Skeletal muscle satellite cell (primary cell): Measurements from ENCODE around the gene RASSF8.
A peak's percentile ranks its signal among the peaks of the same experiment; 100 is the strongest.

Experiments used
- H3K27me3 ChIP-seq: 2 replicates; pipeline ENCODE4 v1.7.0; 2013; ENCODE audit warnings: low read length; ENCODE audit not compliant: control insufficient read depth, insufficient read depth
- H3K36me3 ChIP-seq: 2 replicates; pipeline ENCODE4 v1.7.0; 2013; ENCODE audit warnings: mild to moderate bottlenecking, control low read depth, low read length; ENCODE audit not compliant: insufficient read depth
- H3K4me1 ChIP-seq: 2 replicates; pipeline ENCODE4 v1.7.0; 2013; ENCODE audit warnings: low read length; ENCODE audit not compliant: control insufficient read depth, insufficient read depth
- H3K4me2 ChIP-seq: 2 replicates; pipeline ENCODE4 v1.7.0; 2013; ENCODE audit warnings: mild to moderate bottlenecking, low read length
- H3K4me3 ChIP-seq: 2 replicates; pipeline ENCODE4 v1.7.0; 2013; ENCODE audit warnings: low read length
- H3K9ac ChIP-seq: 2 replicates; pipeline ENCODE4 v1.7.0; 2013; ENCODE audit warnings: mild to moderate bottlenecking, low read depth, low read length, moderate library complexity
- H3K9me3 ChIP-seq: replicated peaks from 2 replicates; pipeline ENCODE4 v1.7.0; 2013; ENCODE audit warnings: mild to moderate bottlenecking, control low read depth, low read length

The RASSF8 gene

GRCh38 chr12:26114720-26115401 lies 156.4 kb downstream of the RASSF8 start:
- Histone ChIP-seq H3K4me2 (peak overlapping the region; percentile 79), H3K4me1 (peaks cover 19% of the 10 kb centered on the region), H3K4me3 (peak overlapping the region; percentile 73), H3K9me3 (no peaks in the 10 kb centered on the region), H3K9ac (peak overlapping the region; percentile 86), H3K36me3 (no peaks in the 10 kb centered on the region), H3K27me3 (no peaks in the 10 kb centered on the region)

- H3K4me3 ChIP-seq = no peak overlapping the region
- no peak overlapping the region for H3K4me2 ChIP-seq
- no peak overlapping the region for H3K9ac ChIP-seq
- H3K9me3 ChIP-seq = no peaks in the 10 kb centered on the region
- peaks cover 19% of the 10 kb centered on the region for H3K4me1 ChIP-seq
- no peaks in the 10 kb centered on the region for H3K27me3 ChIP-seq
- no peaks in the 10 kb centered on the region for H3K36me3 ChIP-seq
These were observed 158.6 kb downstream of the RASSF8 start for GRCh38 chr12:26116829-26117715.

- peaks cover 18% of the 10 kb centered on the region for H3K4me1 ChIP-seq
- no peaks in the 10 kb centered on the region for H3K9me3 ChIP-seq
- H3K4me2 ChIP-seq = no peak overlapping the region
- no peaks in the 10 kb centered on the region for H3K36me3 ChIP-seq
- H3K27me3 ChIP-seq = no peaks in the 10 kb centered on the region
- no peak overlapping the region for H3K4me3 ChIP-seq
- no peak overlapping the region for H3K9ac ChIP-seq
These were observed 159.8 kb downstream of the RASSF8 start for GRCh38 chr12:26118308-26118707.

GRCh38 chr12:26119391-26119989 lies 161.0 kb downstream of the RASSF8 start:
- Histone ChIP-seq H3K9me3 (no peaks in the 10 kb centered on the region), H3K4me2 (no peak overlapping the region), H3K4me1 (peaks cover 18% of the 10 kb centered on the region), H3K27me3 (no peaks in the 10 kb centered on the region), H3K9ac (no peak overlapping the region), H3K36me3 (no peaks in the 10 kb centered on the region), H3K4me3 (no peak overlapping the region)

GRCh38 chr12:26120561-26121274 lies 162.2 kb downstream of the RASSF8 start:
- Histone ChIP-seq H3K4me1 (peaks cover 21% of the 10 kb centered on the region), H3K4me2 (no peak overlapping the region), H3K9ac (no peak overlapping the region), H3K4me3 (no peak overlapping the region), H3K27me3 (no peaks in the 10 kb centered on the region), H3K36me3 (no peaks in the 10 kb centered on the region), H3K9me3 (no peaks in the 10 kb centered on the region)

GRCh38 chr12:26121323-26122060 lies 163.0 kb downstream of the RASSF8 start:
- H3K4me3 ChIP-seq = peak overlapping the region; percentile 76
- peaks cover 21% of the 10 kb centered on the region for H3K4me1 ChIP-seq
- peak overlapping the region; percentile 75 for H3K9ac ChIP-seq
- peak overlapping the region; percentile 100 for H3K4me2 ChIP-seq
- no peaks in the 10 kb centered on the region for H3K36me3 ChIP-seq
- H3K9me3 ChIP-seq = no peaks in the 10 kb centered on the region
- H3K27me3 ChIP-seq = no peaks in the 10 kb centered on the region

GRCh38 chr12:26122061-26122680 lies 163.7 kb downstream of the RASSF8 start:
- H3K9me3 ChIP-seq = no peaks in the 10 kb centered on the region
- H3K4me3 ChIP-seq = peak overlapping the region; percentile 76
- peak overlapping the region; percentile 100 for H3K4me2 ChIP-seq
- H3K27me3 ChIP-seq = peaks cover 2% of the 10 kb centered on the region
- H3K4me1 ChIP-seq = peaks cover 25% of the 10 kb centered on the region
- H3K9ac ChIP-seq = peak overlapping the region; percentile 75
- H3K36me3 ChIP-seq = no peaks in the 10 kb centered on the region

GRCh38 chr12:26122681-26123481 lies 164.4 kb downstream of the RASSF8 start:
- H3K4me1 ChIP-seq = peaks cover 25% of the 10 kb centered on the region

GRCh38 chr12:26123482-26123980 lies 165.0 kb downstream of the RASSF8 start:
- peak overlapping the region; percentile 75 for H3K9ac ChIP-seq
- no peaks in the 10 kb centered on the region for H3K36me3 ChIP-seq
- peaks cover 4% of the 10 kb centered on the region for H3K27me3 ChIP-seq
- H3K4me1 ChIP-seq = peaks cover 25% of the 10 kb centered on the region
- H3K4me3 ChIP-seq = peak overlapping the region; percentile 76
- peak overlapping the region; percentile 100 for H3K4me2 ChIP-seq
- H3K9me3 ChIP-seq = no peaks in the 10 kb centered on the region

More at GRCh38 chr12:26122681-26123481, 164.4 kb downstream of the RASSF8 start:
- H3K4me2 ChIP-seq = peak overlapping the region; percentile 100
- peak overlapping the region; percentile 76 for H3K4me3 ChIP-seq
- no peaks in the 10 kb centered on the region for H3K9me3 ChIP-seq
- H3K9ac ChIP-seq = peak overlapping the region; percentile 75
- H3K27me3 ChIP-seq = peaks cover 4% of the 10 kb centered on the region
- H3K36me3 ChIP-seq = no peaks in the 10 kb centered on the region
